HCT116 (cell line): ENCODE measurements around the gene ARHGAP9. TPM values are rescaled to one million over a fixed set of nuclear protein-coding genes. Genes with fewer than 3 reads are reported as not detected.

Experiments used
- ATAC-seq: fragments of 200-7000 bp; cut with Tn5 transposase; 2 replicates; pipeline ENCODE4 v1.9.1; 2020; ENCODE audit warnings: mild to moderate bottlenecking, moderate library complexity
- BruUV-seq: library from RNA; stranded (reverse); fragments of 400-500 nt; replicated peaks from 2 replicates; lab custom pipeline; 2021; lab: Mats Ljungman, UMichigan
- CTCF ChIA-PET: fragments of 300-600 bp; sonication (Branson Sonifier 250); formaldehyde crosslinking; loops from one replicate; lab custom pipeline; 2021; ENCODE audit warnings: antibody characterized with exemption; lab: Charles Lee
- POLR2A ChIA-PET: fragments of 300-600, 350-600 bp; sonication (Branson Sonifier 250); formaldehyde crosslinking; loops from one replicate; lab custom pipeline; 2021; ENCODE audit warnings: antibody characterized with exemption; lab: Charles Lee
- RAD21 ChIA-PET, 2 experiments: fragments of 300-600 bp; sonication (Branson Sonifier 250); formaldehyde crosslinking; loops; one replicate each; lab custom pipeline; 2023; ENCODE audit warnings: low total read pairs in 2 of 2; ENCODE audit not compliant: uncharacterized antibody in 2 of 2, unreplicated experiment in 2 of 2, low non-redundant PET in 1 of 2; lab: Charles Lee
- DNase-seq: peaks from one replicate; pipeline ENCODE4 v3.0.0-alpha.2; 2010; ENCODE audit warnings: low read depth, low spot score
- H2AFZ ChIP-seq: fragments of 200-600 bp; shearing (Covaris generic), sonication (generic); 2 replicates; pipeline ENCODE4 v1.6.1; 2017; ENCODE audit warnings: low read depth, mixed run types, mixed read lengths, antibody characterized with exemption, low read length; ENCODE audit not compliant: poor library complexity, severe bottlenecking
- H3K27ac ChIP-seq: 2 replicates; pipeline ENCODE4 v1.5.1; 2012; ENCODE audit warnings: low read depth, low read length
- H3K27me3 ChIP-seq: fragments of 200-600 bp; sonication (generic); 2 replicates; pipeline ENCODE4 v1.6.1; 2016; ENCODE audit warnings: mixed run types, low read length, mixed read lengths; ENCODE audit not compliant: insufficient read depth
- H3K36me3 ChIP-seq, 2 experiments: fragments of 200-500 bp in 1 of 2; fragments of 200-600 bp in 1 of 2; sonication (Bioruptor generic) in 1 of 2; sonication (generic) in 1 of 2; 2 replicates each; pipeline versions ENCODE4 v1.5.1 to v1.6.1; 2014 to 2016; ENCODE audit warnings: low read length in 2 of 2, inconsistent platforms in 1 of 2, mixed read lengths in 1 of 2, mixed run types in 1 of 2; ENCODE audit not compliant: insufficient read depth in 2 of 2, control insufficient read depth in 1 of 2
- H3K4me1 ChIP-seq, 2 experiments: fragments of 200-600 bp in 1 of 2; sonication (generic) in 1 of 2; 2 replicates each; pipeline versions ENCODE4 v1.5.1 to v1.6.1; 2012 to 2017; ENCODE audit warnings: low read length in 2 of 2, inconsistent platforms in 1 of 2, mild to moderate bottlenecking in 1 of 2, mixed read lengths in 1 of 2, mixed run types in 1 of 2, moderate library complexity in 1 of 2; ENCODE audit not compliant: insufficient read depth in 2 of 2, control insufficient read depth in 1 of 2
- H3K4me2 ChIP-seq: fragments of 200-600 bp; sonication (generic); 2 replicates; pipeline ENCODE4 v1.6.1; 2017; ENCODE audit warnings: mixed run types, low read length, mixed read lengths
- H3K4me3 ChIP-seq, 2 experiments: fragments of 200-600 bp in 1 of 2; sonication (generic) in 1 of 2; replicated peaks in 1 of 2; 2 replicates each; pipeline ENCODE4 v1.5.1; 2011 to 2016; ENCODE audit warnings: low read length in 2 of 2, control low read depth in 1 of 2, low read depth in 1 of 2, mild to moderate bottlenecking in 1 of 2, mixed read lengths in 1 of 2, mixed run types in 1 of 2
- H3K79me2 ChIP-seq: fragments of 200-600 bp; sonication (generic); 2 replicates; pipeline ENCODE4 v1.6.1; 2017; ENCODE audit warnings: mild to moderate bottlenecking, mixed run types, low read length, moderate library complexity, mixed read lengths; ENCODE audit not compliant: insufficient read depth
- H3K9ac ChIP-seq: fragments of 200-600 bp; sonication (generic); 2 replicates; pipeline ENCODE4 v1.6.1; 2016; ENCODE audit warnings: low read length, mixed read lengths
- H3K9me2 ChIP-seq: fragments of 200-600 bp; sonication (generic), shearing (Covaris generic); 2 replicates; pipeline ENCODE4 v1.6.1; 2017; ENCODE audit warnings: mixed run types, mild to moderate bottlenecking, moderate library complexity; ENCODE audit not compliant: insufficient read depth
- H3K9me3 ChIP-seq, 2 experiments: fragments of 200-500 bp in 1 of 2; fragments of 200-600 bp in 1 of 2; sonication (Bioruptor generic) in 1 of 2; sonication (generic) in 1 of 2; 2 replicates each; pipeline ENCODE4 v1.6.1; 2014 to 2017; ENCODE audit warnings: low read length in 2 of 2, mixed read lengths in 2 of 2, inconsistent platforms in 1 of 2, low read depth in 1 of 2, mild to moderate bottlenecking in 1 of 2, mixed run types in 1 of 2, moderate library complexity in 1 of 2; ENCODE audit not compliant: control insufficient read depth in 1 of 2, insufficient read depth in 1 of 2
- H4K20me1 ChIP-seq: fragments of 200-600 bp; sonication (generic), shearing (Covaris generic); 2 replicates; pipeline ENCODE4 v1.6.1; 2017; ENCODE audit warnings: mixed run types, mild to moderate bottlenecking, moderate library complexity; ENCODE audit not compliant: insufficient read depth
- CBX3 ChIP-seq: IDR thresholded peaks from 2 replicates; pipeline ENCODE4 v1.6.1; 2012; ENCODE audit warnings: low read depth
- CEBPB ChIP-seq: IDR thresholded peaks from 2 replicates; pipeline ENCODE4 v1.6.1; 2012; ENCODE audit warnings: low read depth
- EGR1 ChIP-seq: IDR thresholded peaks from 2 replicates; pipeline ENCODE4 v1.6.1; 2012; ENCODE audit warnings: low read depth
- ELF1 ChIP-seq: IDR thresholded peaks from 2 replicates; pipeline ENCODE4 v1.6.1; 2012; ENCODE audit warnings: low read depth, borderline replicate concordance
- EZH2 ChIP-seq: fragments of 200-600 bp; sonication (generic); IDR thresholded peaks from 2 replicates; pipeline ENCODE4 v1.6.1; 2017; ENCODE audit warnings: antibody characterized with exemption, mixed run types
- FOSL1 ChIP-seq: IDR thresholded peaks from 2 replicates; pipeline ENCODE4 v1.6.1; 2012; ENCODE audit warnings: low read depth
- JUND ChIP-seq: IDR thresholded peaks from 2 replicates; pipeline ENCODE4 v1.6.1; 2012
- REST ChIP-seq: IDR thresholded peaks from 2 replicates; pipeline ENCODE4 v1.6.1; 2012; ENCODE audit warnings: low read depth
- SIN3A ChIP-seq: IDR thresholded peaks from 2 replicates; pipeline ENCODE4 v1.6.1; 2012; ENCODE audit warnings: low read depth
- YY1 ChIP-seq: IDR thresholded peaks from 2 replicates; pipeline ENCODE4 v1.6.1; 2011; ENCODE audit warnings: low read length, low read depth, moderate library complexity, mild to moderate bottlenecking; ENCODE audit not compliant: insufficient replicate concordance; ENCODE audit errors: extremely low read depth
- ZFX ChIP-seq: fragments of 450-650 bp; IDR thresholded peaks from 2 replicates; pipeline ENCODE4 v1.6.1; 2017
- intact Hi-C: fragments of 100-400 bp; cut with micrococcal nuclease; formaldehyde crosslinking; loops from 2 replicates; pipeline ENCODE4 v1.10.0; 2022
- total RNA-seq: library from RNA; stranded (reverse); gene quantifications from one replicate; pipeline ENCODE4 v1.2.1, GENCODE V29; 2021; ENCODE audit not compliant: unreplicated experiment

The ARHGAP9 gene
- total RNA-seq, 1 experiment from 2014 or later, result 0.84 TPM

DNA sequence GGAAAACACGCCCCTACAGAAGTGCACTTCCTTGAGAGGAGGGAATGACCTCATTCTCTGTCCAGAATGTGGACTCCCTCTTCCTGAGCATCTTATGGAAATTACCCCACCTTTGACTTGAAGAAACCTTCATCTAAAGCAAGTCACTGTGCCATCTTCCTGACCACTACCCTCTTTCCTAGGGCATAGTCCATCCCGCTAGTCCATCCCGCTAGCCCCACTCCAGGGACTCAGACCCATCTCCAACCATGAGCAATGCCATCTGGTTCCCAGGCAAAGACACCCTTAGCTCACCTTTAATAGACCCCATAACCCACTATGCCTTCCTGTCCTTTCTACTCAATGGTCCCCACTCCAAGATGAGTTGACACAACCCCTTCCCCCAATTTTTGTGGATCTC lies 29.6 kb downstream of the ARHGAP9 start:
- no TSS peak for BruUV-seq
- ChIA-PET POLR2A (no interaction called here), CTCF (interaction anchor here (1.0 kb wide), 2 partner anchors 9 to 142 kb away, joined by 3 to 5 read pairs; partner anchors contain the start of gene GLI1), RAD21 (interaction anchor here in 1 of 2 experiments (0.6 kb wide), 1 partner anchor 76 kb away, joined by 3 read pairs; no protein-coding TSS in a partner anchor)
- H3K9ac ChIP-seq, result no peak overlapping the region
- no peaks in the 10 kb centered on the region for H3K36me3 ChIP-seq
- DNase-seq (no peak), ATAC-seq (no peak)
- H3K27me3 ChIP-seq, result no peaks in the 10 kb centered on the region
- no peak overlapping the region for H2AFZ ChIP-seq
- H3K27ac ChIP-seq, result no peak overlapping the region
- peaks cover 10 to 16% of the 10 kb centered on the region in 2 experiments for H3K4me1 ChIP-seq
- intact Hi-C loops, result no loop called here
- no peak for TF ChIP-seq CEBPB
- TF ChIP-seq REST, result no peak
- no peaks in the 10 kb centered on the region for H3K9me3 ChIP-seq
- no peaks in the 10 kb centered on the region for H3K79me2 ChIP-seq
- H3K4me2 ChIP-seq, result no peak overlapping the region
- H4K20me1 ChIP-seq, result no peaks in the 10 kb centered on the region
- H3K4me3 ChIP-seq, result no peak overlapping the region
- H3K9me2 ChIP-seq, result no peaks in the 10 kb centered on the region

GRCh38 chr12:57449375-57449774 lies 30.3 kb downstream of the ARHGAP9 start:
- Histone ChIP-seq H3K9ac (no peak overlapping the region), H3K79me2 (no peaks in the 10 kb centered on the region), H3K4me2 (no peak overlapping the region), H3K36me3 (no peaks in the 10 kb centered on the region), H2AFZ (no peak overlapping the region), H3K4me1 (peaks cover 3 to 9% of the 10 kb centered on the region in 2 experiments; a peak in 3 of 4 replicates), H3K27me3 (no peaks in the 10 kb centered on the region), H3K27ac (no peak overlapping the region), H3K9me2 (no peaks in the 10 kb centered on the region)
- POLR2A ChIA-PET, result no interaction called here
- intact Hi-C loops, result no loop called here
- DNase-seq, result no peak
- RAD21 ChIA-PET, result no interaction called here
- TF ChIP-seq CBX3 (no peak), ZFX (no peak), FOSL1 (no peak), ELF1 (no peak), SIN3A (no peak), REST (no peak), YY1 (no peak), EZH2 (no peak), EGR1 (no peak), JUND (no peak)
- TF ChIP-seq, all 23 proteins: peak for 0
- no peak for ATAC-seq
- H3K4me3 ChIP-seq, result no peak overlapping the region
- H3K9me3 ChIP-seq, result no peaks in the 10 kb centered on the region
- no TSS peak for BruUV-seq
- CTCF ChIA-PET, result no interaction called here
- no peaks in the 10 kb centered on the region for H4K20me1 ChIP-seq
